Naive B cell (primary cell): ENCODE data around the gene ATP2A3. TPM values are rescaled to one million over a fixed set of nuclear protein-coding genes. Genes with fewer than 3 reads are reported as not detected.

Experiments used
- ATAC-seq, 2 donors: fragments of 150-1000 bp; cut with Tn5 transposase; 2 replicates each; pipeline ENCODE4 v1.10.0; 2021; ENCODE audit warnings: low read depth in 2 of 2, mild to moderate bottlenecking in 2 of 2, moderate library complexity in 2 of 2
- DNase-seq: peaks from one replicate; pipeline ENCODE4 v3.0.0; 2022
- H3K27ac Mint-ChIP-seq, 6 donors: one replicate each; pipeline ENCODE4 v1.8.0; 2020 to 2022; ENCODE audit warnings: mild to moderate bottlenecking in 6 of 6, mixed read lengths in 6 of 6, moderate library complexity in 5 of 6, inconsistent platforms in 2 of 6
- H3K27me3 Mint-ChIP-seq, 3 donors: one replicate each; pipeline ENCODE4 v1.8.0; 2021 to 2022; ENCODE audit warnings: mixed read lengths in 3 of 3, mild to moderate bottlenecking in 1 of 3
- H3K36me3 Mint-ChIP-seq, 2 donors: one replicate each; pipeline ENCODE4 v1.8.0; 2020 to 2022; ENCODE audit warnings: mixed read lengths in 2 of 2, inconsistent platforms in 1 of 2, mild to moderate bottlenecking in 1 of 2
- H3K4me1 Mint-ChIP-seq, 3 donors: one replicate each; pipeline ENCODE4 v1.8.0; 2020 to 2022; ENCODE audit warnings: mixed read lengths in 3 of 3, inconsistent platforms in 1 of 3, mild to moderate bottlenecking in 1 of 3, moderate library complexity in 1 of 3
- H3K4me3 Mint-ChIP-seq, 8 donors: one replicate each; pipeline ENCODE4 v1.8.0; 2020 to 2022; ENCODE audit warnings: mild to moderate bottlenecking in 8 of 8, mixed read lengths in 8 of 8, moderate library complexity in 8 of 8, inconsistent platforms in 2 of 8
- H3K9me3 Mint-ChIP-seq, 7 donors: one replicate each; pipeline ENCODE4 v1.8.0; 2020 to 2022; ENCODE audit warnings: mixed read lengths in 7 of 7, mild to moderate bottlenecking in 5 of 7, inconsistent platforms in 2 of 7, moderate library complexity in 1 of 7
- polyA plus RNA-seq, 6 donors: library from polyadenylated mRNA; unstranded; fragments of 300-500 nt; fragmentation: Illumina TruSeq; gene quantifications; one replicate each; pipeline ENCODE4 v1.2.3, GENCODE V29; 2021; ENCODE audit warnings: low read depth in 6 of 6

ATP2A3 gene
- polyA plus RNA-seq, 6 donors from 2014 or later: 68.7 to 180 (median 94.2) TPM

DNA sequence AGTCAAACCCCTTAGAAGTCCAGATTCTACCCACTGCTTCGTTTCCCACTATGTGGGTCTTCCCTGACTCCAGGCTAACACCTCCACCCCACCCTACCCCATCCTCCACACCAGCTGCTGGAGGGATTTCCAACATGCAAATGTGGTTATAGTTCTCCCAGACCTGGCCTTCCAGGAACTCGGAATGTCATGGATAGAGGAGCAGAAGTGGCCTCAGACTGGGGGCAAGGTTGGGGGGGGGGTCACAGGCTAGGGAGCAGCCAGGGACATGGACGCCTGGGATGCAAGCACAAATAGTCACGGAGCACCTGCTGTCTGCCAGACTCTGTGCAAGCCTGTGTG, 73.4 kb downstream of the ATP2A3 start:
- ATAC-seq (no peak), DNase-seq (no peak)
- Mint-ChIP-seq H3K4me1 (peaks cover 58 to 60% (median 60%) of the 10 kb centered on the region in 3 donors), H3K36me3 (no peaks in the 10 kb centered on the region), H3K27me3 (no peaks in the 10 kb centered on the region), H3K27ac (peak overlapping the region in 5 of 6 donors; percentile 45 to 97 (median 78)), H3K9me3 (no peaks in the 10 kb centered on the region), H3K4me3 (peak overlapping the region in 6 of 8 donors; percentile 37 to 92 (median 82))

DNA sequence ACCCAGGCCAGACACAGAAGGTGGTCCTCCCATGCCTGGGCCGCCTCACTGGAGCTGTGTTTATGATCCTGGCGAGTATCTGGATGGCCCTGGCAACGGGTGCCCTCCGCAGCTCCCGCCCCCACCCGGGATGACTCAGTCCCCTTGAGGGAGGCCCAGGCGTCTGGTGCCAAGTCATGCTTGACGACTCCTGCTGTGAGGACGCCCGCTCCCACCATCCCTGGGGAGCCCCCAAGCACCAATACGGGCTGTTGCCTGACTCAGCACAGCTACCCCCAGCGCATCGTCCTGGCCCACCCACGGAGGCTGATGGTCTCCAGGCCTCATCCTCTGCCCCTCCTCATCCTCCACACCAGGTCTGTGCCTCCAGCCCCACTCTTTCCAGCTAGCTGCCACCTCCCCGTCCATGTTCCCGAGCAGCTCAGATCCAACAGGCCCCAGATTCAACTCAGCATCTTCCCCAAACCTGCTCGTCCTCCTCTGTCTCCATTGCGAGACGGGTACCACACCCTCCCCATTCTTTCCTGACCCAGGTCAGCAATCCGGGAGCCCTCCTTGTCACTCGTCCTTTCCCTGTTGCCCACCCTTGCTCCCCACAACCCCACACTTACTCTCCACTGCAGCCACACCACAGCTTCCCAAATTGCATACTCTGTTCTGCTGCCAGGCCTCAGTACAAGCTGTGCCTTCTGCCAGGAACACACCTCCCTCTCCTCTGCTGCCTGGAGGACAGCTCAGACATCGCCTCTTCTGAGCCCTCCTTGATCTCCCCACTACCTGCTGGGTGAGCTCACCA, 74.0 kb downstream of the ATP2A3 start:
- no peaks in the 10 kb centered on the region for H3K36me3 Mint-ChIP-seq
- no peaks in the 10 kb centered on the region for H3K27me3 Mint-ChIP-seq
- ATAC-seq: no peak
- H3K9me3 Mint-ChIP-seq: no peaks in the 10 kb centered on the region
- peaks cover 58 to 61% (median 58%) of the 10 kb centered on the region in 3 donors for H3K4me1 Mint-ChIP-seq
- no peak for DNase-seq
- peak overlapping the region in 5 of 6 donors; percentile 44 to 92 (median 88) for H3K27ac Mint-ChIP-seq
- peak overlapping the region in 3 of 8 donors; percentile 49 to 82 (median 56) for H3K4me3 Mint-ChIP-seq

DNA sequence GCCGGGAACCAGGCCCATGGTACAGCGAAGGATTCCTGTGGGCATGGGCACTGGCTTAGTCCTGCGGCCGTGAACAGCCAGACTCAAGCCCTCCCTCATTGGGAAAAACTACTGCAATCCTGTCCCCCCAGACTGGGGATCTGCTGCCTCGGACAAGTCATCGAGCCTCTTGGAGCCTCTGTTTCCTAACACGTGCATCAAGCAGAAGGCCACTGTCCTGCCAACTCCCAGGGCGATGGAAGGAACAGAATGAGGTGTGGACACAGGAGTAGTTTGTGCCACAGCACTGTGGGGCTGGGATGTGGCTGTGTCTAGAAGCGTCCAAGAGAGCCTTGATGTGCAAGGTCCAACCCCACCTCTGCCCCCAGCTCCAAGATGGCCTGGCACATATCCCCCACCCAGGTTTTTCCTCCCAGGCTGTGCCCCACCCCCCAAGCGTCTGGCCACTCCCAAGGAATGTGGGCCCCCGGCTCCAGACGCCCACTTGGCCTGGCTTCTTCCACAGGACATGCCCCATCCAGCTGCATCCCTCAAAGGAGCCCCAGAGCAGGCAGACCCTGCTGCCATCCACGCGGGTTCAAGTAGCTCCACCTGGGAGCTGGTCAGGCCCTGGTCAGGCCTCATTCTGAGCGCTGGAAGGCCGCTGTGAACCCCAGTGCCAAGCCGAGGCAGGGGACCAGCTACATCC, 74.8 kb downstream of the ATP2A3 start:
- ATAC-seq (no peak), DNase-seq (no peak)
- peak overlapping the region in 3 of 8 donors; percentile 7 to 37 (median 12) for H3K4me3 Mint-ChIP-seq
- H3K36me3 Mint-ChIP-seq: no peaks in the 10 kb centered on the region
- H3K27me3 Mint-ChIP-seq: no peaks in the 10 kb centered on the region
- H3K9me3 Mint-ChIP-seq: no peaks in the 10 kb centered on the region
- H3K4me1 Mint-ChIP-seq: peaks cover 53 to 57% (median 53%) of the 10 kb centered on the region in 3 donors
- H3K27ac Mint-ChIP-seq: no peak overlapping the region

DNA sequence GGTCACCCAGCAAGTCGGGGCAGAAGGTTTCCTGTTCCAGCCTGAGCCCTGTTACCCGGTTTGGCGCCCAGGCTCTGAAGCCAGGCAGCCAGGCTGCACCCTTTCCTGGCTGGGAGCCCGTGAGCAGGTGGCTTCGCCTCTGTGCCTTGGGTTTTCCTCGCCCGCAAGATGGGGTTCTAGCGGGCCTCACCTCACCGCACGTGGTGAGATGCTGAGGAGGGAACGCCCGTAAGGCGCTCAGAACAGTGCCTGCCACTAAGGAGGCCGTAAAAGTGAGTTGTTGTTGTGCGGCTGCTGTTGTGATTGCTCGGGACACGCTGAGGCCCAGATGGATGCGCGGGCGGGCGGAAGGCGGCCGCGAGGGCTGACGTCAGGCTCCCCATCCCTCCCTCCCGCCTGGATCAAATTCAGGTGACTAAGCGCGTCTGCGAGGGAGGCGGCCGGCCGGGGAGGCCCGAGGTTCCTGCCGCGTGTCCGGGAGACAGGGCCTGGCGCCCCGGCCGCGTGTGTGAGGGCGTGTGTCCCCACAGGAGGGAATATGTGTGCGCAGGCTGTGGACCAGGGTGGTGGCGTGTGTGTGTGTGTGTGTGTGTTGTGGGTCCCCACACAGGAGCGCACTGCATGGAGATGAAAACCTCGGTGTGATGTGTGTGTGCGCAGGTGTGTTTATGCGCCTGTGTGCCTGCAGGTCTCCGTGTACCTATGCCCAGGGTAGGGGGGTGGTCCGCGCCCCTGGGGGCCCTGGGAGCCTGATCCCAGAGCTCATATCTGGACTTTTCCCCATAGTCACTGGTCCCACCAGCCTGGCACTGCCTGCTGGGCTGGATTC, 75.7 kb downstream of the ATP2A3 start:
- no peak for DNase-seq
- ATAC-seq: no peak

DNA sequence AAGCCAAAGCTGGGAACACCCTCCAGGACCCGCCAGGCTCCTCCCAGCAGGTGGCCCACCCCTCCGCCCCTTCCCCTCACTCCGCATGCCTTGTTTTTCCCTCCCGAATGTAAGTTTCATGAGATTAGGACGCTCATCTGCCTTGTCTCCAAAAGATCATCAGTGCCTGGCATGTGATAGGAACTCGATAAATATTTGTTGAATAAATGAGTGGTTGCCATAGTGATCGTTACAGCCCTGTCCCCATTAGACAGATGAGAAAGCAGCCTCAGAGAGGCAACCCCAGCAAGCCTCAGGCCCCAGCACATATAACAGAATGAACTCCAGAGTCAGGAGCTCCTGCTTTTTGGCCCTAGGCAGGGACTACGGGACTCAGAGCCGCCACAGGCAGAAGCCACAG, 76.4 kb downstream of the ATP2A3 start:
- Mint-ChIP-seq H3K27me3 (no peaks in the 10 kb centered on the region), H3K36me3 (no peaks in the 10 kb centered on the region), H3K9me3 (no peaks in the 10 kb centered on the region), H3K27ac (peak overlapping the region; percentile 1 to 95 (median 82)), H3K4me3 (peak overlapping the region in 1 of 8 donors; percentile 67), H3K4me1 (peaks cover 42 to 46% (median 45%) of the 10 kb centered on the region in 3 donors)
- ATAC-seq (no peak), DNase-seq (no peak)

More for the DNA sequence above, 75.7 kb downstream of the ATP2A3 start:
- Mint-ChIP-seq H3K36me3 (no peaks in the 10 kb centered on the region), H3K27ac (peak overlapping the region in 4 of 6 donors; percentile 66 to 91 (median 70)), H3K4me3 (peak overlapping the region in 2 of 8 donors; percentile 7 to 12), H3K9me3 (no peaks in the 10 kb centered on the region), H3K4me1 (peaks cover 45 to 49% (median 46%) of the 10 kb centered on the region in 3 donors), H3K27me3 (no peaks in the 10 kb centered on the region)

- H3K27me3 Mint-ChIP-seq: no peaks in the 10 kb centered on the region
- DNase-seq (no peak), ATAC-seq (no peak)
- H3K9me3 Mint-ChIP-seq: no peaks in the 10 kb centered on the region
- peaks cover 42 to 46% (median 45%) of the 10 kb centered on the region in 3 donors for H3K4me1 Mint-ChIP-seq
- peak overlapping the region; percentile 91 to 97 (median 95) for H3K27ac Mint-ChIP-seq
- H3K4me3 Mint-ChIP-seq: peak overlapping the region in 5 of 8 donors; percentile 29 to 85 (median 67)
- no peaks in the 10 kb centered on the region for H3K36me3 Mint-ChIP-seq
Measured at GRCh38 chr17:3887394-3887793, 76.8 kb downstream of the ATP2A3 start.

- DNase-seq: peak; percentile 46
- no peaks in the 10 kb centered on the region for H3K27me3 Mint-ChIP-seq
- H3K36me3 Mint-ChIP-seq: no peaks in the 10 kb centered on the region
Measured at GRCh38 chr17:3886776-3887175, 77.5 kb downstream of the ATP2A3 start.

DNA sequence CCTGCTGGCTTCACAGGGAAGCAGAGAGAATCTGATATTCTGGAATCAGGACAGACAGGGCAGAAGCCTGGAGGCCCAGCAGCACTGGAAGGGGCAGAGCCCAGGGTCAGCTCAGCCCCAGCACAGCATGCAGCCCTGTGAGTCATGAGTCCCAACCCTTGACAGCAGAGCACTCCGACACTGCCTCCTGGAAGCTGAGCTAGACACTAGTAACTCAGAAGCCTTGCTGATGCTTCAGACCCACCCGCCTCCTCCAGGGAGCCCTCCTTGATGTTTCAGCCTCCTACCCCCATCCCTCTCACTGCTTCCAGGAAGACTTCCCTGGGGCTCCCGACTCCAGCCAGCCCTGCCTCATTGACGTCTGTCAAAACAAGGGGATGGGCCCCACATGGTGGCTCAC, 78.3 kb downstream of the ATP2A3 start:
- DNase-seq: no peak
- Mint-ChIP-seq H3K4me1 (peaks cover 28 to 34% (median 32%) of the 10 kb centered on the region in 3 donors), H3K9me3 (no peaks in the 10 kb centered on the region), H3K36me3 (no peaks in the 10 kb centered on the region), H3K27me3 (no peaks in the 10 kb centered on the region), H3K27ac (peak overlapping the region in 5 of 6 donors; percentile 47 to 95 (median 75)), H3K4me3 (peak overlapping the region in 2 of 8 donors; percentile 25 to 67)
- no peak for ATAC-seq

More at GRCh38 chr17:3886776-3887175, 77.5 kb downstream of the ATP2A3 start:
- Mint-ChIP-seq H3K4me1 (peaks cover 36 to 42% (median 40%) of the 10 kb centered on the region in 3 donors), H3K27ac (peak overlapping the region; percentile 91 to 97 (median 95)), H3K9me3 (no peaks in the 10 kb centered on the region), H3K4me3 (peak overlapping the region; percentile 4 to 85 (median 58))
- ATAC-seq: peak; percentile 81

DNA sequence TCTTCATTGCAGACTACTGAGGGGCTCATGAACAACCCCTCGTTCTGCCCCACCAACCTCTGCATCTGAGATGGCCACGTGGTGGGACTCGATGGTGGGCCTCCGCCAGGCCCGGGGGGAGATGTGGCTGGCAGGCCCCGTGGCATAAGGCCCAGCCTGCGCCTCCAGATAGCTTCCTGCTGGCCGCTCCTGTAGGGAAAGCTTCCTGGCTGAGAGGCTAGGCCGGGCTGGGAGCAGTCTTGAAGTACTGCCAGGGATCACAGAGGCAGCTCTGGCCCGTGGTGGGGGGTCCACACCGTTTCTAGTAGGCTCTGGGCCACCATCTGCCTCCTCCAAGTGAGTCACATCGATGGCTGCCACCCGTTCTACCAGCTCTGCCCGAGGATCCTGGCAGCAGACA, 79.0 kb downstream of the ATP2A3 start:
- H3K4me3 Mint-ChIP-seq: no peak overlapping the region

DNA sequence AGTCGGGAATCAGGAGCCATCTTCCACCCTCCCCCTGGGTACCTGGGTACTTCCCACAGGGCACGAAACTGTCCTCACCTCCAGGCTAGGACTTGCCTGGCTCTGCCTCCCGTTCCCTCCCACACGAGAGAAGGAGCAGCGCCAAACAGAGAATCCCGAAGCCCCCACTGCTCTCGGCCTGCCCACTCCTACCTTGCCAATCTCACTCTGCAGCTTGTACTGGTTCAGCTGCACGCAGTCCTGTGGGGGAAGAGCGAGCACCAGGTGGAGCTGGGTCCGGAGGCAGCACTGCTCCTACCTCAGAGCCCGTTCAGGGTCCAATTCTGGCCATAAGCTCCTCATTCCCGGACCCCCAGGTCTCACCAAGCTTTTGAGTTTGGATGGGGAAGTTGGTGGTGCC, 80.0 kb downstream of the ATP2A3 start:
- Mint-ChIP-seq H3K4me3 (no peak overlapping the region), H3K4me1 (peaks cover 19 to 28% (median 25%) of the 10 kb centered on the region in 3 donors), H3K27ac (peak overlapping the region in 1 of 6 donors; percentile 36), H3K27me3 (no peaks in the 10 kb centered on the region), H3K36me3 (peaks cover 0 to 4% of the 10 kb centered on the region in 2 donors), H3K9me3 (no peaks in the 10 kb centered on the region)
- ATAC-seq: no peak
- DNase-seq: no peak

More for the DNA sequence above, 79.0 kb downstream of the ATP2A3 start:
- H3K27ac Mint-ChIP-seq: peak overlapping the region in 1 of 6 donors; percentile 39
- H3K36me3 Mint-ChIP-seq: no peaks in the 10 kb centered on the region
- no peak for DNase-seq
- H3K9me3 Mint-ChIP-seq: no peaks in the 10 kb centered on the region
- no peaks in the 10 kb centered on the region for H3K27me3 Mint-ChIP-seq
- no peak for ATAC-seq
- H3K4me1 Mint-ChIP-seq: peaks cover 21 to 28% (median 27%) of the 10 kb centered on the region in 3 donors

GRCh38 chr17:3882276-3882675, 82.0 kb downstream of the ATP2A3 start:
- no peak overlapping the region for H3K27ac Mint-ChIP-seq
- no peak overlapping the region for H3K4me3 Mint-ChIP-seq
- peaks cover 12 to 21% (median 17%) of the 10 kb centered on the region in 3 donors for H3K4me1 Mint-ChIP-seq
- H3K27me3 Mint-ChIP-seq: no peaks in the 10 kb centered on the region
- no peak for ATAC-seq
- H3K9me3 Mint-ChIP-seq: no peaks in the 10 kb centered on the region
- peaks cover 0 to 4% of the 10 kb centered on the region in 2 donors for H3K36me3 Mint-ChIP-seq
- no peak for DNase-seq

- Mint-ChIP-seq H3K36me3 (peaks cover 0 to 4% of the 10 kb centered on the region in 2 donors), H3K9me3 (no peaks in the 10 kb centered on the region), H3K27me3 (no peaks in the 10 kb centered on the region), H3K27ac (no peak overlapping the region), H3K4me1 (peaks cover 0 to 8% (median 4%) of the 10 kb centered on the region in 3 donors), H3K4me3 (no peak overlapping the region)
- ATAC-seq (no peak), DNase-seq (no peak)
Measured at GRCh38 chr17:3880983-3881382, 83.3 kb downstream of the ATP2A3 start.
